ENCODE results near the gene SMCR8. TPM values are rescaled to one million over a fixed set of nuclear protein-coding genes. Genes with fewer than 3 reads are reported as not detected.

SMCR8 gene, protein sequence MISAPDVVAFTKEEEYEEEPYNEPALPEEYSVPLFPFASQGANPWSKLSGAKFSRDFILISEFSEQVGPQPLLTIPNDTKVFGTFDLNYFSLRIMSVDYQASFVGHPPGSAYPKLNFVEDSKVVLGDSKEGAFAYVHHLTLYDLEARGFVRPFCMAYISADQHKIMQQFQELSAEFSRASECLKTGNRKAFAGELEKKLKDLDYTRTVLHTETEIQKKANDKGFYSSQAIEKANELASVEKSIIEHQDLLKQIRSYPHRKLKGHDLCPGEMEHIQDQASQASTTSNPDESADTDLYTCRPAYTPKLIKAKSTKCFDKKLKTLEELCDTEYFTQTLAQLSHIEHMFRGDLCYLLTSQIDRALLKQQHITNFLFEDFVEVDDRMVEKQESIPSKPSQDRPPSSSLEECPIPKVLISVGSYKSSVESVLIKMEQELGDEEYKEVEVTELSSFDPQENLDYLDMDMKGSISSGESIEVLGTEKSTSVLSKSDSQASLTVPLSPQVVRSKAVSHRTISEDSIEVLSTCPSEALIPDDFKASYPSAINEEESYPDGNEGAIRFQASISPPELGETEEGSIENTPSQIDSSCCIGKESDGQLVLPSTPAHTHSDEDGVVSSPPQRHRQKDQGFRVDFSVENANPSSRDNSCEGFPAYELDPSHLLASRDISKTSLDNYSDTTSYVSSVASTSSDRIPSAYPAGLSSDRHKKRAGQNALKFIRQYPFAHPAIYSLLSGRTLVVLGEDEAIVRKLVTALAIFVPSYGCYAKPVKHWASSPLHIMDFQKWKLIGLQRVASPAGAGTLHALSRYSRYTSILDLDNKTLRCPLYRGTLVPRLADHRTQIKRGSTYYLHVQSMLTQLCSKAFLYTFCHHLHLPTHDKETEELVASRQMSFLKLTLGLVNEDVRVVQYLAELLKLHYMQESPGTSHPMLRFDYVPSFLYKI
- total RNA-seq = 9.4 and 24.4 TPM in 2 replicates

DNA sequence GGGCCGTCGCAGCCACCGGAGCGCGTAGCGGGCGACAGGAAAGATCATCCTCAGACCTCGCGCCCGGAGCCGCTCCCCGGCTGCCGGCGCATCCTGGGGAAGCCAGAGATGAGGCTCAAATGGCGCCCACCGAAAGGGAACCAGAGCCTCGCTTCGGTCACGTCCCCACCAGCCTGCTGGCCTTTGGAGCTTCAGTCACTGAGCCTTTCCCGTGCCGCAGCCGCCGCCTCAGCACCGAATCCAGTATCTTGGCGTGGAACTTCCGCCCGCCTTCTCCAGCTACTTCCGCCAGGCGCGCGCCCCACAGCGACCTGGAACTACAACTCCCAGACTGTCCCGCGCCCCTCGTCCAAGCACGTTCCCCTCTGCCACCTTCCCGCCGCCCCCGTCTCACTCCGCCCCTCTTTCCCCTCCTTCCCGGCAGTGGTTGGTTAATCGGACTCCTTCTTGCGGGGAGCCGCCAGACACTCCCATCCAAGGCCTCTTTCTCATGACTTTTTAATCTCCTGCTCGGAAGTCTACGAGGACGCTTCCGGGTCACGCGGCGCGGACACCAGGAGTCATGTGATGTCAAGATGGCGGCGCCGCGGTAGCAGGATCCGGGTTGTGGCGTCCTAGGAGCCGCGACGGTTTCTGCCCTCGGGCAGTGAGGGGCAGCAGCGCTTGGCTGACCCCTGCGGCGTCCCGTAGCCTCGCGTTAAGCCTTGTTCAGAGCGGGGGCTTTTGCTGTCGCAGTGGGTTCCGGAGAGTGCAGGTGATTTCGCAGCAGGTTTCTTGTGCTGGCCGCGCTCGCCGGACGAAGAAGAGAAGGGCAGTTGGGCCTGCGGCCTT is at the start of gene SMCR8, which contains the start of gene TOP3A:
Gene SMCR8 (plus strand): TSS at position 563 of the 831 bp plus-strand sequence. CDS start 497 bp downstream, outside the sequence.
Gene TOP3A (minus strand): TSS at position 264 of the 831 bp plus-strand sequence. CDS start 216 bp downstream, at position 48.

DNA sequence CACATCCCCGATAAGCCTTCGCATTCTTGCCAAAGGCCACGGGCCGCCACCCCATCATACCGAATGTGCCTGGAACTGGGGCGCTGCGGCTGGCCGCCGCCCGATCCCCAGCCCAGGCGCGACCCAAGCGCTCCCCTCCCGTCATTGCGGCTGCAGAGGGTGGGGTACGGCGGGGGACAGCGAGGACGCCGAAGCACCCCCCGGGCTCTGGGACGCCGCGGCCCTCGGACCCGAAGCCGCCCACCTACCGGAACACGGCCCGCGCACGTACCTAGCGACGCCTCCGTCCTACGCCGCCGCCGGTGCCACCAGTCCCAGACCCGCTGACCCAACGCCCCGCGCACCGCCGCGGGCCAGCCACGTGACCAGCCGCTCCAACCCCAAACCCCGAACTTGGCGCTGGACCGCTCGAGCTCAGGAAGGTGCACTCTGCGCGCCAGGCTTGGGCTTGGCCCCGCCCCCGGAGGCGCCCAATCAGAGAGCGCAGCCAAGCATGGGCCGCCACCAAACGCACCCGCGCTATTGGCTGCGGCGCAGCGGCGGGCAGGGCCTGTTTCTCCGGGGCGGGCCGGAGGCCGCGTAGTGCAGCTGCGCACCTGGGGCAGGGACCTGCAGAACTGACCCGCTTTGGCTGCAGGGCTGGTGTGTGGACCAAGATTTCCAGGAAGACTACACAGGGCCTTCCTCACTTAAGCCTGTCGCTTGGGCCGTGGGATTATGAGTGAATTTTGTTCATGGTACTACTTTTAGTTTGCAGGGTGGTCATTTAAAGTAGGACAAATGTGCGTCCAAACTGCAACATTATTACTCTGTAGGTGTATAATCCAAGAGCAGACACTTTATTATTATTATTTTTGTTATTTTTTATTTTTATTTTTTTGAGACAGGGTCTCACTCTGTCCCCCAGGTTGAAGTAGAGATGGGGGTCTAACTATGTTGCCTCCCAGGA is 48.3 kb downstream of the SMCR8 start, which contains the start of gene SHMT1:
Gene SHMT1 (minus strand): TSS at position 450 of the 949 bp plus-strand sequence. CDS start 7,569 bp downstream, outside the sequence.

Other genes starting within 250 kb of the SMCR8 start
- gene DRG2, start 227.3 kb upstream of the SMCR8 start, total RNA-seq = 26.6 and 37.2 TPM in 2 replicates
- gene MYO15A, start 206.5 kb upstream of the SMCR8 start, total RNA-seq = under 0.01 and 0.44 TPM in 2 replicates
- gene ALKBH5, start 131.5 kb upstream of the SMCR8 start, total RNA-seq = 60.7 and 61.0 TPM in 2 replicates
- 18.1 and 30.5 TPM in 2 replicates for gene LLGL1, start 89.7 kb upstream of the SMCR8 start, total RNA-seq
- gene FLII, start 56.6 kb upstream of the SMCR8 start, total RNA-seq = 403 and 474 TPM in 2 replicates
- gene MIEF2, start 54.6 kb upstream of the SMCR8 start, total RNA-seq = 12.5 and 21.8 TPM in 2 replicates
- 13.9 and 25.7 TPM in 2 replicates for gene TOP3A, start 299 bp upstream of the SMCR8 start, total RNA-seq
- 8.2 and 14.4 TPM in 2 replicates for gene SHMT1, start 48.3 kb downstream of the SMCR8 start, total RNA-seq
- not detected in 2 replicates for gene EVPLL, start 62.5 kb downstream of the SMCR8 start, total RNA-seq
- gene LGALS9C, start 161.5 kb downstream of the SMCR8 start, total RNA-seq = not detected in 2 replicates